ENCODE measurements around the gene ADAMTS14.

- TF ChIP-seq CTCF (IDR thresholded peaks at IDR 0.05) (no peak), ZFX (IDR thresholded peaks at IDR 0.05; ENCODE audit: borderline replicate concordance) (no peak)
Observed at GRCh38 chr10:70684839-70685454, 12.6 kb downstream of the ADAMTS14 start.

Measured in 22Rv1 (cell line).